ENCODE data around the gene ROR1. TPM values are rescaled to one million over a fixed set of nuclear protein-coding genes. Genes with fewer than 3 reads are reported as not detected.

Gene ROR1
- total and polyA plus RNA-seq, 9 of the 15 experiments (the other 6 are each of a cell fraction or from before 2014, with no cell fraction given), result 0.02 TPM; not detected in 8

DNA sequence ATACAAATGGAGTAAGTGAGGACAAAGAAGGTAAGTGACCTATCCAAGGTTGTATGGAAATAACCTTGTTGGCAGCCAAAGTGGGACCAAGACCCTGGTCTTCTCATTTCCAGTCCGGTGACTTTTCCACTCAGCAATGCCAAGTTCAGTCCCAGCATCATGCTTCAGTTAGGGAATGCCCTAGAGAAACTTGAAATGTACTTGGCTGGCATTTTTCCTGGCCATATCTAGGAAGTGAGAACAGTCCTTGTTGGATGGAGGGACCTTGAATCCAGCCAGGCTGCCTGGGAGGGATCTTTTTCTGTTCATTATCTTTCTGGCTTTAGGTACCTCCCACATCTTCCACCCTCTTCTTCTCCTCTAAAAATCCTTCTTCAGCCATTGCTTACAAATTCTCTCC is 352.8 kb downstream of the ROR1 start:
- H2AFZ ChIP-seq (ENCODE audit: low read depth, low read length), result no peak overlapping the region
- no peak overlapping the region for H3K27ac ChIP-seq (ENCODE audit: extremely low read depth, low read depth, low read length)
- H3K9me1 ChIP-seq (ENCODE audit: control insufficient read depth, insufficient read depth, low read length), result no peaks in the 10 kb centered on the region
- no TSS peak for BruUV-seq (replicated peaks)
- no peaks in the 10 kb centered on the region for H3K9me3 ChIP-seq (replicated peaks; ENCODE audit: control insufficient read depth, insufficient read depth, low read depth, low read length)
- no peaks in the 10 kb centered on the region for H4K20me1 ChIP-seq (replicated peaks; ENCODE audit: control insufficient read depth, insufficient read depth, low read length)
- no peaks in the 10 kb centered on the region for H3K79me2 ChIP-seq (ENCODE audit: control insufficient read depth, insufficient read depth, low read length)
- H3K4me1 ChIP-seq (replicated peaks in 1 of 2; ENCODE audit: control insufficient read depth in 2 of 2, insufficient read depth in 2 of 2, low read length in 2 of 2), result no peaks in the 10 kb centered on the region
- no peaks in the 10 kb centered on the region for H3K36me3 ChIP-seq (ENCODE audit: control insufficient read depth, insufficient read depth, low read length)
- no peak overlapping the region for H3K9ac ChIP-seq (ENCODE audit: insufficient read depth in 1 of 2, low read depth in 2 of 2, low read length in 2 of 2)
- DNase-seq (ENCODE audit: extremely low read depth in 1 of 4, low spot score in 3 of 4), result no peak
- CTCF ChIA-PET (ENCODE audit: low intra/inter-chr PET ratio), result no interaction called here
- WGBS (ENCODE audit: insufficient coverage, low coverage, missing lambda C conversion rate), result 0% methylated on average over 1 of the region's 1 CpG
- no peak for ATAC-seq
- no peak overlapping the region for H3K4me3 ChIP-seq
- no peak overlapping the region for H3K4me2 ChIP-seq (ENCODE audit: insufficient read depth, low read length)
- no peaks in the 10 kb centered on the region for H3K27me3 ChIP-seq (ENCODE audit: control insufficient read depth in 2 of 2, insufficient read depth in 2 of 2, low read length in 2 of 2)
- in situ Hi-C loops (cut with MboI), result no loop called here
- intact Hi-C loops (cut with micrococcal nuclease), result no loop called here
- TF ChIP-seq ZNF785 (CRISPR knock-in tag; IDR thresholded peaks at IDR 0.05), result no peak
- FAIRE-seq, result no peak
- POLR2A ChIA-PET, result no interaction called here

DNA sequence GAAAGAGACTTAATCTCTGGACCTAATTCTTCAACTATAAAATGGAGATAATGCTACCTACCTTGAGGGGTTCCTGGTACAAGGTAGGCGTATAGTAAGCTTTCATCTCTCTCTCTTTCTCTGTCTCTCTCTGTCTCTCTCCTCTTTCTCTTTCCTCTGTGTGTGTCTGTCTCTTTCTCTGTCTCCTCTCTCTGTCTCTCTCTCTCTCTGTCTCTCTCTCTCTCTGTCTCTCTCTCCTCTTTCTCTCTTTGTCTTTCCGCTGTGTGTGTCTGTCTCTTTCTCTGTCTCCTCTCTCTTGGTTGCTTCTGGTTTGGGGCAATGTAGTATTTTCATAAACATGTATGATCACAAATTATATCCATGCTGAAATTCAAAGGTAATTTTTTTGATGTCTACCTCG is 353.5 kb downstream of the ROR1 start:
- 0% methylated on average over 3 of the region's 3 CpGs for WGBS (ENCODE audit: insufficient coverage, low coverage, missing lambda C conversion rate)
- no peak for TF ChIP-seq ZNF830 (CRISPR knock-in tag; IDR thresholded peaks at IDR 0.05)
- TF ChIP-seq CC2D1A (IDR thresholded peaks at IDR 0.05), result no peak
- TF ChIP-seq SOX6 (IDR thresholded peaks at IDR 0.05), result no peak
- TF ChIP-seq, protein P1, sequence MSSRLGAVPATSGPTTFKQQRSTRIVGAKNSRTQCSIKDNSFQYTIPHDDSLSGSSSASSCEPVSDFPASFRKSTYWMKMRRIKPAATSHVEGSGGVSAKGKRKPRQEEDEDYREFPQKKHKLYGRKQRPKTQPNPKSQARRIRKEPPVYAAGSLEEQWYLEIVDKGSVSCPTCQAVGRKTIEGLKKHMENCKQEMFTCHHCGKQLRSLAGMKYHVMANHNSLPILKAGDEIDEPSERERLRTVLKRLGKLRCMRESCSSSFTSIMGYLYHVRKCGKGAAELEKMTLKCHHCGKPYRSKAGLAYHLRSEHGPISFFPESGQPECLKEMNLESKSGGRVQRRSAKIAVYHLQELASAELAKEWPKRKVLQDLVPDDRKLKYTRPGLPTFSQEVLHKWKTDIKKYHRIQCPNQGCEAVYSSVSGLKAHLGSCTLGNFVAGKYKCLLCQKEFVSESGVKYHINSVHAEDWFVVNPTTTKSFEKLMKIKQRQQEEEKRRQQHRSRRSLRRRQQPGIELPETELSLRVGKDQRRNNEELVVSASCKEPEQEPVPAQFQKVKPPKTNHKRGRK (tag; IDR thresholded peaks at IDR 0.05), result no peak
- TF ChIP-seq, protein P2, sequence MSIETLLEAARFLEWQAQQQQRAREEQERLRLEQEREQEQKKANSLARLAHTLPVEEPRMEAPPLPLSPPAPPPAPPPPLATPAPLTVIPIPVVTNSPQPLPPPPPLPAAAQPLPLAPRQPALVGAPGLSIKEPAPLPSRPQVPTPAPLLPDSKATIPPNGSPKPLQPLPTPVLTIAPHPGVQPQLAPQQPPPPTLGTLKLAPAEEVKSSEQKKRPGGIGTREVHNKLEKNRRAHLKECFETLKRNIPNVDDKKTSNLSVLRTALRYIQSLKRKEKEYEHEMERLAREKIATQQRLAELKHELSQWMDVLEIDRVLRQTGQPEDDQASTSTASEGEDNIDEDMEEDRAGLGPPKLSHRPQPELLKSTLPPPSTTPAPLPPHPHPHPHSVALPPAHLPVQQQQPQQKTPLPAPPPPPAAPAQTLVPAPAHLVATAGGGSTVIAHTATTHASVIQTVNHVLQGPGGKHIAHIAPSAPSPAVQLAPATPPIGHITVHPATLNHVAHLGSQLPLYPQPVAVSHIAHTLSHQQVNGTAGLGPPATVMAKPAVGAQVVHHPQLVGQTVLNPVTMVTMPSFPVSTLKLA (conservative IDR thresholded peaks at IDR 0.05), result no peak
- no peak for TF ChIP-seq GTF2E2 (tag; IDR thresholded peaks at IDR 0.05)
- TF ChIP-seq, protein P3, sequence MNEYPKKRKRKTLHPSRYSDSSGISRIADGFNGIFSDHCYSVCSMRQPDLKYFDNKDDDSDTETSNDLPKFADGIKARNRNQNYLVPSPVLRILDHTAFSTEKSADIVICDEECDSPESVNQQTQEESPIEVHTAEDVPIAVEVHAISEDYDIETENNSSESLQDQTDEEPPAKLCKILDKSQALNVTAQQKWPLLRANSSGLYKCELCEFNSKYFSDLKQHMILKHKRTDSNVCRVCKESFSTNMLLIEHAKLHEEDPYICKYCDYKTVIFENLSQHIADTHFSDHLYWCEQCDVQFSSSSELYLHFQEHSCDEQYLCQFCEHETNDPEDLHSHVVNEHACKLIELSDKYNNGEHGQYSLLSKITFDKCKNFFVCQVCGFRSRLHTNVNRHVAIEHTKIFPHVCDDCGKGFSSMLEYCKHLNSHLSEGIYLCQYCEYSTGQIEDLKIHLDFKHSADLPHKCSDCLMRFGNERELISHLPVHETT (CRISPR knock-in tag; conservative IDR thresholded peaks at IDR 0.05 in 1 of 2, IDR thresholded peaks at IDR 0.05 in 1 of 2), result no peak
- TF ChIP-seq NCOA6 (IDR thresholded peaks at IDR 0.05), result no peak

More for the DNA sequence above, 353.5 kb downstream of the ROR1 start:
- Histone ChIP-seq H3K79me2 (ENCODE audit: control insufficient read depth, insufficient read depth, low read length) (no peaks in the 10 kb centered on the region), H2AFZ (ENCODE audit: low read depth, low read length) (no peak overlapping the region), H3K27me3 (ENCODE audit: control insufficient read depth in 2 of 2, insufficient read depth in 2 of 2, low read length in 2 of 2) (no peaks in the 10 kb centered on the region), H3K9ac (ENCODE audit: insufficient read depth in 1 of 2, low read depth in 2 of 2, low read length in 2 of 2) (no peak overlapping the region), H3K4me3 (no peak overlapping the region), H3K36me3 (ENCODE audit: control insufficient read depth, insufficient read depth, low read length) (no peaks in the 10 kb centered on the region), H3K4me1 (replicated peaks in 1 of 2; ENCODE audit: control insufficient read depth in 2 of 2, insufficient read depth in 2 of 2, low read length in 2 of 2) (no peaks in the 10 kb centered on the region), H3K9me1 (ENCODE audit: control insufficient read depth, insufficient read depth, low read length) (no peaks in the 10 kb centered on the region), H4K20me1 (replicated peaks; ENCODE audit: control insufficient read depth, insufficient read depth, low read length) (no peaks in the 10 kb centered on the region), H3K9me3 (replicated peaks; ENCODE audit: control insufficient read depth, insufficient read depth, low read depth, low read length) (no peaks in the 10 kb centered on the region), H3K27ac (ENCODE audit: extremely low read depth, low read depth, low read length) (no peak overlapping the region), H3K4me2 (ENCODE audit: insufficient read depth, low read length) (no peak overlapping the region)
- ChIA-PET POLR2A (no interaction called here), CTCF (ENCODE audit: low intra/inter-chr PET ratio) (no interaction called here)
- no TSS peak for BruUV-seq (replicated peaks)
- FAIRE-seq (no peak), DNase-seq (ENCODE audit: extremely low read depth in 1 of 4, low spot score in 3 of 4) (no peak), ATAC-seq (no peak)
- intact Hi-C loops (cut with micrococcal nuclease), result no loop called here
- in situ Hi-C loops (cut with MboI), result no loop called here
